Measurements from ENCODE around the gene TMEM51.

Gene TMEM51

GRCh38 chr1:15122331-15122730 lies 31.2 kb upstream of the TMEM51 start:
- TF ChIP-seq, protein P1, sequence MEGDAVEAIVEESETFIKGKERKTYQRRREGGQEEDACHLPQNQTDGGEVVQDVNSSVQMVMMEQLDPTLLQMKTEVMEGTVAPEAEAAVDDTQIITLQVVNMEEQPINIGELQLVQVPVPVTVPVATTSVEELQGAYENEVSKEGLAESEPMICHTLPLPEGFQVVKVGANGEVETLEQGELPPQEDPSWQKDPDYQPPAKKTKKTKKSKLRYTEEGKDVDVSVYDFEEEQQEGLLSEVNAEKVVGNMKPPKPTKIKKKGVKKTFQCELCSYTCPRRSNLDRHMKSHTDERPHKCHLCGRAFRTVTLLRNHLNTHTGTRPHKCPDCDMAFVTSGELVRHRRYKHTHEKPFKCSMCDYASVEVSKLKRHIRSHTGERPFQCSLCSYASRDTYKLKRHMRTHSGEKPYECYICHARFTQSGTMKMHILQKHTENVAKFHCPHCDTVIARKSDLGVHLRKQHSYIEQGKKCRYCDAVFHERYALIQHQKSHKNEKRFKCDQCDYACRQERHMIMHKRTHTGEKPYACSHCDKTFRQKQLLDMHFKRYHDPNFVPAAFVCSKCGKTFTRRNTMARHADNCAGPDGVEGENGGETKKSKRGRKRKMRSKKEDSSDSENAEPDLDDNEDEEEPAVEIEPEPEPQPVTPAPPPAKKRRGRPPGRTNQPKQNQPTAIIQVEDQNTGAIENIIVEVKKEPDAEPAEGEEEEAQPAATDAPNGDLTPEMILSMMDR (IDR thresholded peaks at IDR 0.05; ENCODE audit: insufficient read depth, low read length, poor library complexity, severe bottlenecking): no peak
- Histone ChIP-seq H3K27me3 (replicated peaks; ENCODE audit: control insufficient read depth, insufficient read depth, low read length) (no peaks in the 10 kb centered on the region; the same call in 1 of the 2 replicates), H3K4me3 (replicated peaks; ENCODE audit: low read depth, low read length) (no peak overlapping the region), H3K36me3 (ENCODE audit: control insufficient read depth, insufficient read depth, low read length) (no peaks in the 10 kb centered on the region)
- DNase-seq (ENCODE audit: extremely low read depth, insufficient read length): no peak

GRCh38 chr1:15123270-15123669 lies 30.3 kb upstream of the TMEM51 start:
- H3K36me3 ChIP-seq (ENCODE audit: control insufficient read depth, insufficient read depth, low read length): no peaks in the 10 kb centered on the region
- DNase-seq (ENCODE audit: extremely low read depth, insufficient read length): no peak
- H3K27me3 ChIP-seq (replicated peaks; ENCODE audit: control insufficient read depth, insufficient read depth, low read length): no peaks in the 10 kb centered on the region; the same call in 1 of the 2 replicates
- TF ChIP-seq, protein P1 (IDR thresholded peaks at IDR 0.05; ENCODE audit: insufficient read depth, low read length, poor library complexity, severe bottlenecking): no peak
- H3K4me3 ChIP-seq (replicated peaks; ENCODE audit: low read depth, low read length): no peak overlapping the region

DNA sequence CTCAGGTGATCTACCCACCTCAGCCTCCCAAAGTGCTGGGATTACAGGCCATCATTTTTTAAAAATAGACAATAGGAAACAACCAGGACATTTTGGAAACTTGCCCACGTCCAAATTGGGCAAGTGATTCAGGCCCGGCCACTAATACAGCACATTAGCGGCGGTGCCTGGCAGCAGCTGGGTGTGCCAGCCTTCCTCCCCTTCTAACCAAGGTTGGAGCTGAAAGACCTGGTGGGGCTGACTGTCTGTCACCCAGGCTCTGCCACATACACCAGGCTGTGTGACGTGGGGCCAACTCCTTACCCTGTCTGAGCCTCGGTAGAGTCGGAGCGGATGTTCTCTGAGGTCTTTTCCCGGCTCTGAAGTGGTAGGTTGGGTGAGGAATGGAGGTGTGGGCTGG lies 29.6 kb upstream of the TMEM51 start:
- DNase-seq (ENCODE audit: extremely low read depth, insufficient read length): no peak

GRCh38 chr1:15124362-15125100 lies 29.0 kb upstream of the TMEM51 start:
- TF ChIP-seq, protein P1 (IDR thresholded peaks at IDR 0.05; ENCODE audit: insufficient read depth, low read length, poor library complexity, severe bottlenecking): no peak
- no peak overlapping the region for H3K4me3 ChIP-seq (replicated peaks; ENCODE audit: low read depth, low read length)
- no peak for DNase-seq (ENCODE audit: extremely low read depth, insufficient read length)
- H3K27me3 ChIP-seq (replicated peaks; ENCODE audit: control insufficient read depth, insufficient read depth, low read length): no peaks in the 10 kb centered on the region; the same call in 1 of the 2 replicates
- H3K36me3 ChIP-seq (ENCODE audit: control insufficient read depth, insufficient read depth, low read length): no peaks in the 10 kb centered on the region

More for the DNA sequence above, 29.6 kb upstream of the TMEM51 start:
- no peaks in the 10 kb centered on the region for H3K36me3 ChIP-seq (ENCODE audit: control insufficient read depth, insufficient read depth, low read length)
- TF ChIP-seq, protein P1 (IDR thresholded peaks at IDR 0.05; ENCODE audit: insufficient read depth, low read length, poor library complexity, severe bottlenecking): no peak
- no peaks in the 10 kb centered on the region; the same call in 1 of the 2 replicates for H3K27me3 ChIP-seq (replicated peaks; ENCODE audit: control insufficient read depth, insufficient read depth, low read length)
- no peak overlapping the region for H3K4me3 ChIP-seq (replicated peaks; ENCODE audit: low read depth, low read length)

DNA sequence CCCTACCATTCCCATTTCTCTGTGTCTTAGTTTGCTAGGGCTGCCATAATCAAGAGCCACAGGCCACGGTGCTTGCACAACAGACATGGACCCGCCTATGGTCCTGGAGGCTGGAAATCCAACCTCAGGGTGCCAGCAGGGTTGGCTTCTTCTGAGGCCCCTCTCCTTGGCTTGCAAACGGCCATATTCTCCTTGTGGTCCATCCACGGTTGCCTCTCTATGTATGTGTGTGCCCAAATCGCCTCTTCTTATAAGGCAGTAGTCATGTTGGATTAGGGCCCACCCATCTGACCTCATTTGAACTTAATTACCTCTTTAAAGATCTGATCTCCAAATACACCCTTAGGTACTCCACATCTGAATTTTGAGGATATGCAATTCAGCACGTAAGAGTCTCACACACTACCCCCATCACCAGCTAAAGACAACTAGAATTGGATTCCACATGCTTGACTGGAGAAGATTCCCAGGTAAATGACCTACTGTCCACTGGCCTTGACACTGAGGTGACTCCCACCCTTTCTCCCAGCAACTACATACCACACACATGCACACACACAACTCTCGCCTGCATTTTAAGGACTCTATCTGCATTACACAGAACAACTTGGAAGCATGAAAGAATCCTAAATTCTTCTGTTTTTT lies 28.3 kb upstream of the TMEM51 start:
- TF ChIP-seq, protein P1 (IDR thresholded peaks at IDR 0.05; ENCODE audit: insufficient read depth, low read length, poor library complexity, severe bottlenecking): no peak
- H3K4me3 ChIP-seq (replicated peaks; ENCODE audit: low read depth, low read length): no peak overlapping the region
- no peaks in the 10 kb centered on the region for H3K36me3 ChIP-seq (ENCODE audit: control insufficient read depth, insufficient read depth, low read length)
- H3K27me3 ChIP-seq (replicated peaks; ENCODE audit: control insufficient read depth, insufficient read depth, low read length): no peaks in the 10 kb centered on the region
- no peak for DNase-seq (ENCODE audit: extremely low read depth, insufficient read length)

All from GM06990 (cell line).